SH-SY5Y (cell line): ENCODE results near the gene CBFA2T3.

Experiments
- GATA2 ChIP-seq: IDR thresholded peaks from 2 replicates; pipeline ENCODE4 v1.6.1; 2011; ENCODE audit warnings: mild to moderate bottlenecking, low read depth, low read length
- GATA3 ChIP-seq: IDR thresholded peaks from 2 replicates; pipeline ENCODE4 v1.6.1; 2011; ENCODE audit warnings: low read depth, mild to moderate bottlenecking, low read length, moderate library complexity

- no peak for TF ChIP-seq GATA3
- TF ChIP-seq GATA2, result no peak
Measured at GRCh38 chr16:88989852-88990547, 13.0 kb upstream of the CBFA2T3 start.
